Measurements from ENCODE around the gene PFDN1. TPM values are rescaled to one million over a fixed set of nuclear protein-coding genes. Genes with fewer than 3 reads are reported as not detected.

The PFDN1 gene
- polyA plus RNA-seq, 1 donor from 2014 or later = 147 TPM

DNA sequence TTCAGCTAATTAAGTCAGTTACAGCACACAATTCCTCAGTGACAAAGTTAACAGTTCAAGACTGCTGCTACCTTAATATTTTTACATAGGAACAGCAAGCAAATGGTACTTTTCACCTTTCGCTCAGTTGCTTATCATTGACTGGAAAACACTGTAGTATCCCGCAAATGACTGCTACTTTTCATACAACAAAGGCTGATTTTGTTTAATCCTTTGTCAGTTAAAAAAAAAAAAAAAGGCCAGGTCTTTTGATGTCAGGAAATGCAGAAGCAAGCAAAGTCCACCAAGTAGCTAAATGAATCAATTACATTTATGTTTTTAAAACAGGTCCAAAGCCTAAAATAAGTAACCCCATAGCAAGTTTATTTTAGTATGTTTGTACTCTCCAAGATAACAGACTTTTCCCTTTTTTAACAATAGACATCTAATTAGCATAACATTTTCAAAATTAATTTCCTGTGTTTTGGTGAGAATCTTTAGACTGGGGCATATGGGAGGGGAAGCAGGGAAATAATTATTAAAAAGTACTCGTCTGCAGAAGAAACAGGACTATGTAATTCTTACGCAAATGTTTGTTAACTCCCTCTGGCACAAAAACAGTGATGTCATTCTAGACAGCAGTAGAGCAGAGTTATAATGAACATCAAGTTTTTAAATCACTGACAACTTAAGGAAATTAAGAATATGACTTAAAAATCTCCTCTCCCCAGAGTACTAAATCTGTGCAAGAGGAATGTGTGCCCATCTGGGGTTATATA lies 9.6 kb downstream of the PFDN1 start:
- H3K79me2 ChIP-seq (replicated peaks; ENCODE audit: insufficient read depth, low read length) = peaks cover 77% of the 10 kb centered on the region

GRCh38 chr5:140292212-140293036 lies 10.5 kb downstream of the PFDN1 start:
- H3K9me3 ChIP-seq (ENCODE audit: low read length) = no peaks in the 10 kb centered on the region
- no peak overlapping the region for H3K27ac ChIP-seq (ENCODE audit: low read length)
- no peaks in the 10 kb centered on the region for H4K20me1 ChIP-seq (ENCODE audit: insufficient read depth)
- H3K9me2 ChIP-seq (ENCODE audit: insufficient read depth, low read length) = no peaks in the 10 kb centered on the region
- no peak overlapping the region for H3K4me3 ChIP-seq (ENCODE audit: low read length)
- H3K9ac ChIP-seq (ENCODE audit: low read length) = no peak overlapping the region
- peaks cover 71% of the 10 kb centered on the region for H3K79me2 ChIP-seq (replicated peaks; ENCODE audit: insufficient read depth, low read length)
- H3K36me3 ChIP-seq (ENCODE audit: insufficient read depth, low read length) = peaks cover 6% of the 10 kb centered on the region
- no peak overlapping the region for H2AFZ ChIP-seq (ENCODE audit: low read depth, low read length)
- TF ChIP-seq EP300 (conservative IDR thresholded peaks at IDR 0.05; ENCODE audit: poor library complexity, severe bottlenecking) (no peak), CTCF (IDR thresholded peaks at IDR 0.05; ENCODE audit: poor library complexity, severe bottlenecking) (no peak), MXI1 (conservative IDR thresholded peaks at IDR 0.05; ENCODE audit: poor library complexity, severe bottlenecking) (no peak), POLR2AphosphoS5 (IDR thresholded peaks at IDR 0.05) (no peak)
- H3K4me2 ChIP-seq (ENCODE audit: low read length) = no peak overlapping the region
- no peaks in the 10 kb centered on the region for H3K27me3 ChIP-seq (ENCODE audit: insufficient read depth, low read depth, low read length)
- H3F3A ChIP-seq (ENCODE audit: insufficient read depth, low read length, poor library complexity, severe bottlenecking) = no peaks in the 10 kb centered on the region

More for the DNA sequence above, 9.6 kb downstream of the PFDN1 start:
- Histone ChIP-seq H3K9me2 (ENCODE audit: insufficient read depth, low read length) (no peaks in the 10 kb centered on the region), H3K9ac (ENCODE audit: low read length) (no peak overlapping the region), H3K9me3 (ENCODE audit: low read length) (no peaks in the 10 kb centered on the region), H3K4me3 (ENCODE audit: low read length) (no peak overlapping the region), H2AFZ (ENCODE audit: low read depth, low read length) (no peak overlapping the region), H4K20me1 (ENCODE audit: insufficient read depth) (no peaks in the 10 kb centered on the region), H3F3A (ENCODE audit: insufficient read depth, low read length, poor library complexity, severe bottlenecking) (no peaks in the 10 kb centered on the region), H3K27me3 (ENCODE audit: insufficient read depth, low read depth, low read length) (no peaks in the 10 kb centered on the region), H3K36me3 (ENCODE audit: insufficient read depth, low read length) (peaks cover 6% of the 10 kb centered on the region), H3K27ac (ENCODE audit: low read length) (no peak overlapping the region), H3K4me2 (ENCODE audit: low read length) (no peak overlapping the region)
- no peak for TF ChIP-seq MXI1 (conservative IDR thresholded peaks at IDR 0.05; ENCODE audit: poor library complexity, severe bottlenecking)
- TF ChIP-seq, protein P1, sequence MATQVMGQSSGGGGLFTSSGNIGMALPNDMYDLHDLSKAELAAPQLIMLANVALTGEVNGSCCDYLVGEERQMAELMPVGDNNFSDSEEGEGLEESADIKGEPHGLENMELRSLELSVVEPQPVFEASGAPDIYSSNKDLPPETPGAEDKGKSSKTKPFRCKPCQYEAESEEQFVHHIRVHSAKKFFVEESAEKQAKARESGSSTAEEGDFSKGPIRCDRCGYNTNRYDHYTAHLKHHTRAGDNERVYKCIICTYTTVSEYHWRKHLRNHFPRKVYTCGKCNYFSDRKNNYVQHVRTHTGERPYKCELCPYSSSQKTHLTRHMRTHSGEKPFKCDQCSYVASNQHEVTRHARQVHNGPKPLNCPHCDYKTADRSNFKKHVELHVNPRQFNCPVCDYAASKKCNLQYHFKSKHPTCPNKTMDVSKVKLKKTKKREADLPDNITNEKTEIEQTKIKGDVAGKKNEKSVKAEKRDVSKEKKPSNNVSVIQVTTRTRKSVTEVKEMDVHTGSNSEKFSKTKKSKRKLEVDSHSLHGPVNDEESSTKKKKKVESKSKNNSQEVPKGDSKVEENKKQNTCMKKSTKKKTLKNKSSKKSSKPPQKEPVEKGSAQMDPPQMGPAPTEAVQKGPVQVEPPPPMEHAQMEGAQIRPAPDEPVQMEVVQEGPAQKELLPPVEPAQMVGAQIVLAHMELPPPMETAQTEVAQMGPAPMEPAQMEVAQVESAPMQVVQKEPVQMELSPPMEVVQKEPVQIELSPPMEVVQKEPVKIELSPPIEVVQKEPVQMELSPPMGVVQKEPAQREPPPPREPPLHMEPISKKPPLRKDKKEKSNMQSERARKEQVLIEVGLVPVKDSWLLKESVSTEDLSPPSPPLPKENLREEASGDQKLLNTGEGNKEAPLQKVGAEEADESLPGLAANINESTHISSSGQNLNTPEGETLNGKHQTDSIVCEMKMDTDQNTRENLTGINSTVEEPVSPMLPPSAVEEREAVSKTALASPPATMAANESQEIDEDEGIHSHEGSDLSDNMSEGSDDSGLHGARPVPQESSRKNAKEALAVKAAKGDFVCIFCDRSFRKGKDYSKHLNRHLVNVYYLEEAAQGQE (IDR thresholded peaks at IDR 0.05; ENCODE audit: borderline replicate concordance) = no peak
- no peak for TF ChIP-seq CTCF (IDR thresholded peaks at IDR 0.05; ENCODE audit: poor library complexity, severe bottlenecking)
- TF ChIP-seq EP300 (conservative IDR thresholded peaks at IDR 0.05; ENCODE audit: poor library complexity, severe bottlenecking) = no peak
